Retina (tissue), 1 donor: Measurements from ENCODE around the gene UNC119.
"Not testable (repeated sequence)": the region's sequence is repeated elsewhere in the genome, so short reads cannot be mapped to it uniquely, and the experiment has no call there.

Experiments
- DNase-seq: peaks from one replicate; pipeline ENCODE4 v3.0.0-alpha.2; 2016

UNC119 gene

DNA sequence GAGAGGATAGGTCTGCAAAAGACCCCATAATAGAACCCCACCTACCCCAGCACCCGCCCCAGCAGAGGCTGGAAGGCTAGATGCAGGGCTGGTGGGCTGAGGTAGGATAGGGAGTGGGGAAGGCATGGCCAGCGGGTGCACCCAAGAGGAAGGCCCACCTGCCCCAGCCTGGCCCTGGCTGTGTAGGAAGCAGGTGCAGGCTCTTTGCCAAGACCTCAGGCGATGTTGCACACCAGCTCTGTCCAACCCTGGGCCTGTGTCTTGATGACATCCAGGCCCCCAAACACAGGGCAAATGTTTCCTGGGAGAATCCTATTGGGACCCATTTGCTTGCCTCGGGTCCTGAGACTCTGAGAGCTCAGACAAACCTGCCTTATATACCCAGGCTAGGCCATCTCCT lies 12.2 kb downstream of the UNC119 start:
- no peak for DNase-seq

DNA sequence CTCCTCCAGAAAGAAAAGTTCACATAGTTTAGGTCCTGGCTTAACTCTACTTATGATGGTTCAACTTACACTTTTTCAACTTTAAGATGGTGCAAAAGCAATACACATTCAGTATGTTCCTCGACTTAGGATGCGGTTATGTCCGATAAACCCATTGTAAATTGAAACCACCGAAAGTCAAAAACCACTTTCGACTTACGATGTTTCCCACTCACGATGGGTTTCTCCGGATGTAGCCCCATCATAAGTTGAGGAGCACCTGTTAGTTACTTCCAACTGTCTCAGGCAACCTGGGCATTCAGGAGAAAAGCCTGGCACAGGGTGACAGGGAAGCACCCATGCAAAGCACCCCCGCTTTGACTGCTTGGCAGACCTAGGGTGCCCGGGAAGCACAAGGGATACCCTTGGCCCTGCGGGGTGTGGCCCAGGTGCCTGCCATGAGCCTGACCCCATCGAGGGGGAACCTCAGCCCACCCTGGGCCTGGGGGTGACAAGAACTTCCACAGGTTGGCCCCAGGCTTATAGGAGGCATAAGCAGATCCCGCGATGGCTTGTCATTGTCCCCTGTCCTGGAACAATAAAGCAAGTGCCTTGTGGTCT lies 14.0 kb downstream of the UNC119 start:
- DNase-seq, result no peak

DNA sequence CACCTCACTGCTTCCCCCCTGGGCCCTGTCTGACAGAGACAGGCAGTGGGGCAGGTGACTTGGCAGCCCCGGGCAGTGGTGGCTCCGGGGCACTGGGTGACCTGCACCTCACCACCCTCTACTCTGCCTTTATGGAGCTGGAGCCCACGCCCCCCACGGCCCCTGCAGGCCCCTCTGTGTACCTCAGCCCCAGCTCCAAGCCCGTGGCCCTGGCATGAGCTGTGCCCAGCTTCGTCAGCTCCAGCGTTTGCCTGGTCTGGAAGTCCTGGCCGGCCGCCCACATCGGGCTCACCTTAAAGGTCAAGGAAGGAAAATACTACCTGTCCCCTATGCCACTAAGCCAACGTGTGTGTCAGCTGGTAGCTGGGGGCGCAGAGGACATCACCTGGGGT lies 15.2 kb downstream of the UNC119 start:
- DNase-seq, result no peak

- no peak for DNase-seq
These were observed 15.7 kb downstream of the UNC119 start for GRCh38 chr17:28536532-28537218.

DNA sequence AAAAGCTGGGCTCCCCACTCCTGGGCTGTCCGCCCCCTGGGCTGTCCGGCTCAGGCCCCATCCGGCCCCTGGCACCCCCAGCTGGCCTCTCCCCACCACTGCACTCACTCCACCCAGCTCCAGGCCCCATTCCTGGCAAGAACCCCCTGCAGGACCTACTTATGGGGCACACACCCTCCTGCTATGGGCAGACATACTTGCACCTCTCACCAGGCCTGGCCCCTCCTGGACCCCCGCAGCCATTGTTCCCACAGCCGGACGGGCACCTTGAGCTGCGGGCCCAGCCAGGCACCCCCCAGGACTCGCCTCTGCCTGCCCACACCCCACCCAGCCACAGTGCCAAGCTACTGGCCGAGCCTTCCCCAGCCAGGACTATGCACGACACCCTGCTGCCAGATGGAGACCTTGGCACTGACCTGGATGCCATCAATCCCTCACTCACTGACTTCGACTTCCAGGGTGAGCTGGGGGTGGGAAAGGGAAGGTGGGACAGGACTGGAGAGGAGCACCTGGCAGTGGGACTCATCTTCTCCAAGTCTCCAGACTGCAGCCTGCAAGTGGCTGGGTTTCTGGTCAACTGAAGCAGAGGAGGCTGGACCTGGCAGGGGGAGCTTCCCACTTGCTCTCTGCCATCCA lies 17.6 kb downstream of the UNC119 start:
- no peak for DNase-seq

DNA sequence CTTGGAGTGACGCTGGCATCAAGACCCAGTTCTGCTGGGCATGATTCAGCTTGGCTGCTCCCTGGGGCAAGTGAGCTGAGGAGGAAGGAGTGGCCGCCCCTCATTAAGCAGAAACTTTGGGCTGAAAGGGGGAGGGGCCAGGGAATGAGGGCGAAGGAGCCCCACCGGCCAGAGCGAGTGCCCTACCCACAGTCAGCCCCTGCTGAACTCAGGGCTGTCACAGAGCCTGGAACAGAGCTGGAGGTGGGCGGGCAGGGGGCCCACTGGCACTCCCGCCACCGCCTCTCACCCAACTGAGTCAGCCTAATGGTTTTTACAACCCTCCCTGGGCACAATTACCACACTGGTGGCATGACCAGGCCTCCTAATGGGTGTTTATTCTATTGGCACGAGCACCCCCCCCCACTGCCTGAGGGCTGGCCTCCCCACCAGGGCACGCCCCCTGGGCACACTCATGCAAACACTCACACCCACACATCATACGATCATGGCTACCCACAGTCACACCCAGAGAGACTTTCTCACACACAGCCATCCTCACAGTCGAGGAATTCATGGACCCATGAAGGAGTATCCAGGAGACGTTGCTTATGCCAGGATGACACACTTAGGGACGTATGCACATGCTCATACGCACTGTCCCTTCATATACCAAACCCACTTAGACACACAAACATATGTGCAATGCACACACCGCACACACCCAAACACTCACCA lies 19.2 kb downstream of the UNC119 start:
- no peak for DNase-seq

DNA sequence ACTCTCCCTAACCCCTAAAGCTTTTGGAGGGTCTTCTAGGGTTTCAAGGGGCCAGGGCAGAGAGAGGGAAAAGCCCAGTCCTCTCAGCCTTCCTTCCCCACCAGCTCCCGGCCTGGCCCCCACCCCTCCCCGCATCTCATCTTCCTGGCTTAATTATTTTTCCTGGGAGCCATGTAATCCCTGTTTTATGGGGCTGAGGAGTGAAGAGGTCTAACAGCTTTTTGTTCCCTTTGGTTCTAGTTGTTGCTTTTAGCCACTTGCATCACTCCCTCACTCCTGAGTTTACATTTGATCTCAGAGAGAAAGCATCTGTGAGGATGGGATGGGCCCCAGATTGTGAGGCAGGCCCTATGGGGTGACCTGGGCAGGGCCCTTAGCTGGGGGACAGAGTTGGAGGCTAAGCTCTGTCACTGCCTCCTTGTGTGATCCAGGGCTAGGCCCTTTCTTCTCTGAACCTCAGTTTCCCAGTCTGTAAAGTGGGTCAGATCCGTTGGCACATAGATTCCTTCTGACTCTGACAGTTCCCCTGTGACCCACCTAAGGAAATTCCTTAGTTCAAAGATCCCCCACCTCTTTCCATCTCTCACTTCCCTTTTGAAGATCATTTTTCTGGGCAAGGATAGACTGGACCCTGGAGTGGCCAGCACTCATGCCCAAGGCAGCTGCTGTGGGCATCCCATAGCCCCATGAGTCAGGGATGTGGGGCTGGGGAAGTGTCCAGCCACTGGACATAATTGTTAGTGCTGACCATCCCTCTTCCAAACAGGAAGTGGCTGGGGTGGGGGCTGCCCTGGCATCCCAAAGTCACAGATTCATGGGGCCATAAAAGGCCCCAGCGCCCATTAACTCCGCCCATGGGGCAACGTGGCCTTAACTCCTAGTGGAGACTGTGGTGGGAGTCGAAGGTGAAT lies 20.1 kb downstream of the UNC119 start:
- no peak for DNase-seq

DNA sequence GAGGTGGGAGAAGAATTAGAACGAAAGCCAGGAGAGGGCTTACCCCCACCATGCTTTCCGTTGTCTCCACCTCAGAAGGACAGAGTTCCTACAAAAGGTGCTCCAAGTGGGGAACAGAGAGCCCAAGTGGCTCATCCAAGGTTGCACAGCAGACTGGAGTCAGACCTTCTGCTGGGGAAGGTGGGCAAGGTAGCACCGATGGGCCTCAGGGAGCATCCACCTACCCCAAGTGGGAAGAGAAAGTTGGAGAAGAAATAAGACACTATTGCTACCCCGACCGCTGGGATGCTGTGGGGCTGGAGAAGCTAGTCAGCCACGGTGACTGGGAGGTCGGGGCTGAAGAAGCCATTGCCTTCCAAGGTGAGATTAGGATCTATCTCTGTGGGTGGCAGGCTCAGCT lies 21.5 kb downstream of the UNC119 start:
- no peak for DNase-seq

DNA sequence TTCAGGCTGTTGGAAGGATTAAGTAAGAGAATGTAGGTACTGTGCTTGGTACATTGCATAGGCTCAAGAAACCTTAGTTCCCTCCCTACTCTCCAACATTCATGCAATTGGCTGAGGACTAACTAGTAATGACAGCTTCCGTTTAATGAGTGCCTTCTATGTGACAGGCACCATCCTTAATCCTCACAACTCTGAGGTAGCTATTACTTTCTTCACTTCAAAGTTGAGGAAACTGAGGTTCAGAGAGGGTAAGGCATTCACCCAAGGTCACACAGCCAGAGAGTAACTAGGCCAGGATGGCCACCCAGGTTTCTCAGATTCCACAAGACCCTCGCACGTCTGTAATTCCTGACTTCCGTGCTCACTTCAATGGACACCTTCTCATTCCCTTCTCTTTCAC lies 22.2 kb downstream of the UNC119 start:
- DNase-seq, result no peak

GRCh38 chr17:28529013-28529400 lies 23.4 kb downstream of the UNC119 start:
- DNase-seq, result no peak

- DNase-seq, result no peak
These were observed 24.0 kb downstream of the UNC119 start for GRCh38 chr17:28528327-28529012.

GRCh38 chr17:28527859-28528258 lies 24.6 kb downstream of the UNC119 start:
- DNase-seq, result no peak

DNA sequence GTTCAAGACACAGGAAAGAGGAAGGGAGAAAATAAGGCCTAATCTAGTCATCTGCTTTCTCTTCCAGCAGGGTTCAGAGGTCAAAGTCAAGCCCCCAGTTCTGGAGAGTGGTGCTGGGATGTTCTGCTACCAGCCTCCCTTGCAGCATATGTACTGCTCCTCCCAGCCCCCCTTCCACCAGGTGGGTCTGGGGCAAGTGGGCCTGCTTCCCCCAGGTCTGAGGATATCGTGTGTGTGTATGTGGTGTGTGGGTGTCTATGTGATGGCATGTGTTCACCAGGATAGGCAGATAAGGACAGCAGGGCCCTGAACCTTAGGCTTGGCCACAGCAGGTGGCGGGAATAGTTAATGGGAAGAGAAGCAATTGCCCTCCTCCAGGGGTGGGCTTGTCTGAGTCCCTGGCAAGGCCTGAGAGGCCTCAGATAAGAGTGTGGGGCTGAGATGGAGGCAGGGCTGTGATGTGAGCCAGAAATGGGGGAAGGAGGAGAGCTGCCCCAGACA lies 25.2 kb downstream of the UNC119 start:
- no peak for DNase-seq

DNA sequence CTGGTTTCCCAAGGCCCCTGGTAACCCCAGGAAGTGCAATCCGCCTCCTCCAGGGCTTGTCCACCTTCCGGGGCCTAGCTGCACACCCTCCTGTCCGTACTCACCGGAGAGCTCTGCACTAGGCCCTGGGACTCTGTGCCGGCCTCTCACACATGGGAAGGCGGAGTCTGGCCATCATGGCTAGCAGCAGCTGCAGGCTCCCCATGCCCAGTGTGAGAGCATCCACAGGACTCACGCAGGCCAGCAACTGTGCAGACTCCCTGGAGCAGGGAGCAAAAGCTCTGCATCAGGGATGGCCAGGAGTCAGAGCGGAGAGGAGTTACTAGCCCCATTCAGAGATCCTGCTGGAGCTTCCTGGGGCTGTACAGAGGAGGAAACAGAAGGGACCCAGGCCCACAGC lies 26.0 kb downstream of the UNC119 start:
- DNase-seq, result peak; percentile 34

DNA sequence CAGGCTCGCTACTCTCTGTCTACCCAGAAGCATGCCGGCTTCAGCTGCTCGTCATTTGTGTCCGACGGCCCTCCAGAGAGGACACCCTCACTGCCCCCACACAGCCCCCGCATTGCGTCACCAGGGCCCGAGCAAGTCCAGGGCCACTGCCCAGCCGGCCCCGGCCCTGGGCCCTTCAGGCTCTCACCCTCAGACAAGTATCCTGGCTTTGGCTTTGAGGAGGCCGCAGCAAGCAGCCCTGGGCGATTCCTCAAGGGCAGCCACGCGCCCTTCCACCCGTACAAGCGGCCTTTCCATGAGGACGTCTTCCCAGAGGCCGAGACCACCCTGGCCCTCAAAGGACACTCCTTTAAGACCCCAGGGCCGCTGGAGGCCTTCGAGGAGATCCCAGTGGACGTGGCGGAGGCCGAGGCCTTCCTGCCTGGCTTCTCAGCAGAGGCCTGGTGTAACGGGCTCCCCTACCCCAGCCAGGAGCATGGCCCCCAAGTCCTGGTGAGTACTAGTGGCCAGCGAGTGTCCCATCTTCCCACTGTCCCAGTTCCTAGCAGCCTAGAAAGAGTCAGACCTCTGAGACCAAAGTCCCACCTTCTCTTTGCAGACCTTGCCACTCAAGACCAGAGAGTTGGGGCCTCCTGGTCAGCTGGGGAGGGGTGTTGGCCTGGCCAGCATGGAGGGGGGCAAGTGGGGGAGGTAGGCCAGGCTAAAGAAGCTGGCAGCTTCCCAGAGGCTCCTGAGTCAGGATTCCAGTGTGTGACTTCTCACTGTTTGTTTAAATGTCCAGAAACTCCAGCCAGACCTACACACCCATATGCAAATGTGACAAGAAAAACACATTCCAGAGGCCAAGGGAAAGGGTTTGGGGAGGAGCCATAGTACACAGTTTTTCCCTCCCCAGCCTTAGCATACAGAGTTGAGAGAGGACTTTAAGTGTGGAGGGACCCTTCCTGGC lies 27.7 kb downstream of the UNC119 start:
- DNase-seq, result no peak

- DNase-seq, result no peak
These were observed 28.5 kb downstream of the UNC119 start for GRCh38 chr17:28523876-28524275.

- no peak for DNase-seq
These were observed 29.2 kb downstream of the UNC119 start for GRCh38 chr17:28523186-28523585.

DNA sequence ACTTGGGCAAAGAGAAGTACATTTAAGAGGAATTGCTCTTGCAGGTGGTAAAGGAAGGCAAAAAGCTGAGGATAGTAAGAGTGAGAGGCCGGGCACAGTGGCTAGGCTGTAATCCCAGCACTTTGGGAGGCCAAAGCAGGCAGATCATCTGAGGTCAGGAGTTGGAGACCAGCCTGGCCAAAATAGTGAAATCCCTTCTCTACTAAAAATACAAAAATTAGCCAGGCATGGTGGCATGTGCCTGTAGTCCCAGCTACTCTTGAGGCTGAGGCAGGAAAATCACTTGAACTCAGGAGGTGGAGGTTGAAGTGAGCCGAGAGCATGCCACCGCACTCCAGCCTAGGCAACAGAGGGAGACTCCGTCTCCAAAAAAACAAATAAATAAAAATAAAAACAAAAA lies 30.1 kb downstream of the UNC119 start:
- DNase-seq, result not testable (repeated sequence)

DNA sequence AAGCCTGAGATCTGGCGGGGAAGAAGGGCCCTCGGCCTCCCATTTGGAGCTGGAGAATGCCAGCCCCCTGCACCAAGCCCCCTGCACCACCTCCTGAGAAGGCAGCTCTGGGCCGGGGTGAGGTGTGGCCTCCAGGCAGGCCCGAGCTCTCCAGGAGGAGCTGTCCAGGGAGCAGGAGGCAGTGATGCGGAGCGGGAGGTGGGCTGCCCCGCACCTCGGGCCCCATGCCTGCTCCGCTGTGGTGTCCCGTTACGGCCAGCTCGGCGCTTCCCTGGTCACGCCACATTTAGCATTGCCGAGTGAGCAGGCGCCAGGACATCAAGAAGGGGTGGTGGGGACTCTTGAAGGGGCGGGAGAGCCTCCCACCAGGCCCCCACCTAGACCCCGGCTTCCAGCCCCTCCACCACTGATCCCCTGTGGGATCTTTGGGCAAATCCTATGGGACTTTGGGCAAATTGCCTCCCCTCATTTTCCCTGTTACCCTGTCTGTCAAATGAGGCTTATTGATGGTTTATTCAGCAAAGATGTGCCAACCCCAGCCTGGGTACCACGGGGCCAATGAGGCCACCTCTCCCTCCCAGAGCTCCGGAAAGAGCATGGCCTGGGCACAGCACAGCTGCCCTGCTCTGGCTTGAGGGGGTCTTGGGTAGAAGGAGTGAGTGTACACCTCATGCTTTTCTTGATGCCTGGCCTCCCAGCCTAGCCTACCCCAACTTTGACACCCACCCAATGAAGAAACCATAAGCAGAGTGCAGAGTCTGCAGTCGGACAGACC lies 30.9 kb downstream of the UNC119 start:
- no peak for DNase-seq

DNA sequence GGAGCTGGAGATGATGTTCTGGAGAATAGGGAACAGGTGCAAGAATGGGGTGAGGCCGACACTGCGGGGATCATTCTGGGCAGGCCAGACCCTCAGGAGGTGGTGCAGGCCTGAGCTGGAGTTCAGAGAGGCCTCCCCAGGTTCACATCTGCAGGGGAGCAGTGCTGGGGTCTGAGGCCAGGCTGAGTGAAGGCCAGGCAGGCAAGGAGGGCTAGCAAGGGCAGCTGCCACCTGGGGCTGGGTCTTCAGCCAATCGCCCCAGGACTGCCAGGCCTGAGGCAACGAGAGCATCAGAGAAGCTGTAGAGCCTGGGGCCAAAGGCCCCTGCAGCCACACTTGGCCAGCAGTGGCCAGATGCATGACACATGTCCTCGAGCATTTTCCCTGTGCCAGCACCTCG lies 31.7 kb downstream of the UNC119 start:
- no peak for DNase-seq
